NCI-H524 (cell line): Measurements from ENCODE around the gene EDDM3A.
"Not testable (repeated sequence)": the region's sequence is repeated elsewhere in the genome, so short reads cannot be mapped to it uniquely, and the experiment has no call there.

ENCODE experiments used
- DNase-seq, 2 experiments: peaks; one replicate each; lab custom pipeline; 2025; lab: John Stamatoyannopoulos, UW

EDDM3A gene

DNA sequence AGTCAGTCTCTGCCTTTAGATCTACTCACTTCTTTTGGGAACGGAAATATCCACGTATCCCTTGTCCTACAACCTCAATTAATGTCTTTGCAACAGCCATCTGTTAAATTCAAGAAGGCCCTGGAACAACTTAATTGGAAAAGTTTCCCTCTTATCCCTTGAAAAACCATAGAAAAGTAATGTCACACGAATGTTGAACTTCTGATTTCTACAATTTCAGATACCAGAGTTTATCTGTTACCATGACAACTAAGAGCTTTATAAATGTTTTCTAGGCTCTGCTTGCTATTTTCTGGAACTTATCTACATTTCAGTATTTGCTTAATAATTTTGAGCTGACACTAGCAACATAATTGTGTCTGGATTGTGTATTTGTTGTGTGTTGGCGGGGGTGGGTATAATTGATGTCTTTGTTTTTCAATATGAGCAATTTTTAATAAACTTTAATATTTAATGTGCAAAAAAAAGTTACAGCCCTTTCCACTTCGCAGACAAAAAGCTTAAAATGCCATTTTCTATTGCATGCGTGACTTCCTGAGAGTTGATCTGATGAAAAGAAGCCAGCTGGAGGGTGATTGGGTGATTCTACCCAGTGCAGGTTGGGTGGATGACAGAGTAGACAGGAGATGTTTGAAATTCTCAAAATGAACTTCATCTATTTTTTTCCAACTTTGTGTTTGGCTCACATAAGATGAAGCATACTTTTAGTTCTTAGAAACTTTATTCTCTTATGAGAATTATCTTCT lies 11.8 kb upstream of the EDDM3A start:
- DNase-seq = no peak

DNA sequence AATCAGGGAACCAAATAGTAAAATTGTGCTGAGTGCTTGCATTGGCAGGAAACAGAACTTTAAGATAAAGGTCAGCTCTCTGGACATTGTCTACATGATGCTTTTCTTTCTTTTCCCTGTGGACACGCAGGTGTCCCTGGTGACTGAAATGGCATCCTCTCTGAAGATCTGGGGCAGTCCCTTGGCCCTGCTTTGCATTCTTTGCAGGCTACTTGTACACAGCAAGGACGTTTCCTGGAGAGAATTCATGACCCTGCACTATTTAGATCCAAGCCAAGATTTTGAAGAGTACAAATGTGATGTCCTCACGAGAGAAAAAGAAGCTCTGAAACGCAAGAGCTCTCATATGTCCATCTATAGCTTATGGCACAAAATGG lies 11.3 kb upstream of the EDDM3A start:
- no peak for DNase-seq

DNA sequence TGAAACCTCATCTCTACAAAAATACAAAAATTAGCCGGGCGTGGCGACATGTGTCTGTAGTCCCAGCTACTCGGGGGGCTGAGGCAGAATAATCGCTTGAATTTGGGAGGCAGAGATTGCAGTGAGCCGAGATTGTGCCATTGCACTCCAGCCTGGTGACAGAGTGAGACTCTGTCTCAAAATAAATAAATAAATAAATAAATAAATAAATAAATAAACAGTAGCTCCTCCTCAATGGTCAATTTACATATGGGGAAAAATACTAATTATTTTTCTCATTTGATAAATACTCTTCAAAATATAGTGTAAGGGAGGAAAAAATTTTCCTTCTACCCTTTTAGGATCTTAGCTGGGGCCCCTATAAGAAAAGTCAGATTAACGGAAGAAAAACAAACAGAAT lies 7.4 kb upstream of the EDDM3A start:
- not testable (repeated sequence) for DNase-seq

DNA sequence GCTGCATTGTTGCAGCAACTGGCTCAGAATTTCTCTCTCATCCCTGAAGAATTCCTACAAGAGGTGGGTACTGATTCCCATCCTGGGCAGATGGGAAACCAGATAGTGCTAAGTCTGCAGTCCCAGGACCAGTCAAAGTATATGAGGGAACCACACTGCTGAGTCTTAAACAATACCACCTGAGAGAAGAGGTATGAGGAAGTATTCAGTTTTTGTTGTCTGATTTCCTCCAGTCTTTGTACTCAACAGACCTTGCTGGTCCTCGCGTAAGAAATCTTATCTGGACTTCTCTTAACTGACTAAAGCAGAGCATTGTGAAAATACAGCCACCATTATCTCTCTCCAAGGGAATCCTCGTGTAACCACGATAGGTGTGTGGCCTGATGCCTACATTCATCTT lies 3.6 kb upstream of the EDDM3A start:
- DNase-seq = no peak

DNA sequence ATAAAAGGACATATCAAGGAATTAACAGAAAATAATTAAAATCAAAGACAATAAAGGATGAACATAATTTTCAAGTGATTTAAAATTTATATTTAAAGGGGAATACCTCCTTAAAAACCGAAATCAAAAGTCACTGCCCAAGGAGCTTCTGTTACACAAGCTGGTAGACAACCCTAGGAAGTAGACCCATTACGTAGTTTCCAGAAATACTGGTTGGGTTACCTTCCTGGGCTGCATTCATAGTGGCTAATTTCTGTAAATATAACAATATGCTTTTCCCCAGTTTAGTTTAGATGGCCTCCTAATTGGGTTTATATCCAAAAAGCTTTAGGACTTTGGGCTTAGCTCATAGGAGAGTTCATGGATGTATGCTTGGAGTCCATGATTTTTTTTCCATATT lies 2.1 kb upstream of the EDDM3A start:
- no peak for DNase-seq

DNA sequence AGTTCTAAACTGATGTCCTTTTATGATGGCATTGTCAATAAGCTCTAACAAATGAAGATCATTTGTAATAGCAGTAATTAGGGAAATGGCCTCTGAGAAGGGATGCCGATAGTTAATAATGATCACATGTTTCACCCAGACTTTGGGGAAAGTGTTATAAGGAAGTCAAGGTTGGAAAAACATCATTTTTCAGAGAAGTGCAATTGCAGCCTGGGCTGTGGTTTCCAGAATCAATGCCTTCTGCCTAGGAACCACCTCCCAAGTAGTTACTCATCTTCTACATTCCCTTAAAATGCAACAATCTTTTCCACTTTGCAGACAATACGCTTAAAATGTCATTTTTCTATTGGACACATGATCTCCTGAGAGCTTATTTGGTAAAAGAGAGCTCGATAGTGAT lies 879 bp downstream of the EDDM3A start:
- no peak for DNase-seq

DNA sequence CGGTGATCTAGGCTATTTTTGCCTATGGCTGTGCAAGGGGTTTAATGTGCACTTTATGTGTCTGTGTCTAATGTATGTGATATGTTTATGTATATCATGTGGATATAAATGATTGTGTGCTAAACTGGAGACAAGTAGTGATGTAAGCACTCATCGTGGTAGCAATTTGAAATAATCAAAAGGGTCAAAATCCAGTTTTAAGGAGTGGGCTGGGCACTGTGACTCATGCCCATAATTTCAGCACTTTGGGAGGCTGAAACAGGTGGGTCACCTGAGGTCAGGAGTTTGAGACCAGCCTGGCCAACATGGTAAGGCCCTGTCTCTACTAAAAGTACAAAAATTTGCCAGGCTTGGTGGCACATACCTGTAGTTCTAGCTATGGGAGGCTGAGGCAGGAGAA lies 2.8 kb downstream of the EDDM3A start:
- no peak for DNase-seq

DNA sequence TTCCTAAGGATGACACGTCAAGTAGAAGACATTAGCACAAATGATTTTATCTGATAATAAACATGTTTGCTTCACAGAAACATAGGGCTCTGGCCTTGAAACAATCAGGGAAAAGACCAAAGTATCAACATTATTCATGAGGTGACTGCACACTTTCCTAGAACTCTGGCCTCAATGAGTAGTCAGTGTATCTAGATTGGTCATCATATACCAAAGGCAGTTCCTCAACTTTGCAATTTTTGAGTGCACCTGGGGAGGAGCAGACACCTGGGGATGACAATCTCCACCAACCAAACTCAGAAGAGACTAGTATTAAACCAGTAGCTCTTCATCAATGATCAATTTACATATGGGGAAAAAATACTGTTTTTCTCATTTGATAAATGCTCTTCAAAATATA lies 4.5 kb downstream of the EDDM3A start:
- no peak for DNase-seq

DNA sequence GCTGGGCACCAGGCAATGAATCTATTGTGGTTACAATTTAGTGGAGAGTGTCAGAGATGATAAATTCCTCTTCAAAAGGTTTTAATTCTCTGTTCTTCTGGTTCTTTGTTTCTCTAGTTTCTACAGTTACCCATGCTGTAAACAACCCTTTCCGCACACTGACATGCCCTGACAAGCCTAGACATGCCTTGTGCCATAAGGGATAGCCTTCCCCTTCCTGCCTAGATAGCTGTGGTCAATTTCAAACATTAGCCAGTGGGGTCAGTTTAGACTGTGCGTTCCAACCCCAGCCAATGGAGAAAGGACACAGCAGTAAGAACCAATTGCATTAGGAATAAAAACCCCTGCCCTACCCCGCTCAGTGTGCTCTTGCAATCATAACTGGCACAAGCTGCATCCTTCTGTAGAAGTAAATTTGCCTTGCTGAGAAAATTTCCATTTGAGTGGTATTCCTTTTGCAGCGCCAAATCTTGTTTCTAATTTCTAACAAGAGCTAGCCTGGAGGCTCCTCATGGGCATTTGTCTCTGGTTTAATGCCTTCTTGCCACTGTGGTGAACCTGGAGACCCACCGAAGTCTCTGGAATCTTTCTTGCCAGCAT lies 6.4 kb downstream of the EDDM3A start:
- no peak for DNase-seq

DNA sequence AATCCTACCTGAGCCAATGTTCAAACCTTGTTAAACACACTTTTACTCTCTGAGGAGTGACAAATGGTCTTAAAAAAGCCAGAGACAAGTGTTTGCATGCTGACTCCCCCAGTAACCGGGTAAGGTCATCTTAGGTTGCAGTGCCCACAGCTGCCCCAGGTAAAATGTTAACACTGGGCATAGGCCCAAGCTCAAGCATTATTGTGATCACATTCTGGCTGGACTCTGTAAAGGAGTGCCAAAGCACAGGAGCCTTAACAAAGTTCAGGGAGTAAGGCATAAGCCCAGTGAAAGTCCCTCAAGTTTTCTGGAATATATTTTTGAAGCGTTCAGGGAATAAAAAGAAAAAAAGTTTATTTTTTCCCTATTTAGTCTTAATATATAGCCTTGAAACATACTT lies 8.6 kb downstream of the EDDM3A start:
- no peak for DNase-seq

DNA sequence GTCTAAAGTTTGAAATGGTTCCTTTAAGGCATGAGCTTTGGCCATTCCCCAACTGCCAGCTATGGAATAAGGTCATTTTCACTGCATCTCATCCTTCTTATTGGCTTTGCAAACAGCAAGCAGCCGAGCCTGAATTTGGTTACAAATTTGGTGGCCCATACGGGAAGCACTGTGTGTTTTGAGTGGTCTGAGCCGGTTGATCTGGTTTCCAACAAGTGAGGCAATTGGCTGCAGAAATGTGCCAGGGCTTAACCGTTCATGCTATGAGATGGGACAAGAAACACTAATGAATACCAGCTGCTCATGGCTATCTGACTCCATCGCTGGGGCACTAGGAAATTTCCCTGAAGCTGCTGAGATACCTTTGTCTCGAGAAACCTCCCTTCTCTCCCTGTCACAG lies 9.3 kb downstream of the EDDM3A start:
- DNase-seq = no peak

DNA sequence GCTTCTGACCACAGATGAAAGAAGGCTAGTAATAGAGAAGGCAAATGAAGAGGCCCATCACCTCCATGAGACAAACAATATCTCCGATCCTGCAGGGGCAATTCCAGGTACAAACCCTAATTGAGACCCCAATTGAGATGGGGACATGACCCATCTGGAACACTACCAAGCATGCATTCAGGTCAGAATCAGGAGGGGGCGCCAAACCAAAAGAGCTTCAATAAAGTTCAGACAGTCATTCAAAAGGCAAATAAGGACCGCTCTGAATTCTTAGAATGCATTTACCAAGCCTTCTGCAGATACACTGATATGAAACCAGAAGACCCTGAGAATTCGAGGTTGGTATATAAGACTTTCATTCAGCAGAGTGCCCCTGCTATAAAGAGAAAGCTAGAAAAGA lies 12.3 kb downstream of the EDDM3A start:
- DNase-seq = no peak

DNA sequence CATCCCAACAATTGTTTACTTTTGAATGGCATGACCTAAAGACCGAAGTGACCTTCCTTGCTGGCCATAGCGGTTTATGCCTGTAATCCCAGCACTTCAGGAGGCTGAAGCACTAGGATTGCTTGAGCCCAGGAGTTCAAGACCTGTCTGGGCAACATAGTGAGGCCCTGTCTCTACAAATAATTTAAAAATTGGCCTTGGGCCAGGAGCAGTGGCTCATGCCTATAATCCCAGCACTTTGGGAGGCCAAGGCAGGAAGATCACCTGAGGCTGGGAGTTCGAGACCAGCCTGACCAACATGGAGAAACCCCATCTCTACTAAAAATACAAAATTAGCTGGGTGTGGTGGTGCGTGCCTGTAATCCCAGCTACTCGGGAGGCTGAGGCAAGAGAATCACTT lies 13.8 kb downstream of the EDDM3A start:
- not testable (repeated sequence) for DNase-seq

DNA sequence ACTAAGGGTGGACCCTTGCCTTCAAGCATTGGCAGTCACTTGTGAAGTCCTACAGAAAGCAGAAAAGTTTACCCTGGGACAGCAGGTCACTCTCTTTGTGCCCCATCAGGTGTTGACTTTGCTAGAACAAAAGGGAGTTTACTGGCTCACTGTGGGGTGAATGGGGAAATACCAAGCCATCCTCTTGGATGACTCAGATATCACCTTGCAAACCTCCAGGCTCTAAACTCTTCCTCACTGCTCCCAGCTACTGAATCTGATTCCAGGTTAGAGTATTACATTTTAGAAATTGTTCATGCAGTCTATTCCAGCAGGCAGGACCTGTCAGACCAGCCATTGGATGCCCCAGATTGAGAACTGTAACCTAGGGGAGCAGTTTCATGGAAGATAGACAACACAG lies 15.3 kb downstream of the EDDM3A start:
- DNase-seq = no peak

DNA sequence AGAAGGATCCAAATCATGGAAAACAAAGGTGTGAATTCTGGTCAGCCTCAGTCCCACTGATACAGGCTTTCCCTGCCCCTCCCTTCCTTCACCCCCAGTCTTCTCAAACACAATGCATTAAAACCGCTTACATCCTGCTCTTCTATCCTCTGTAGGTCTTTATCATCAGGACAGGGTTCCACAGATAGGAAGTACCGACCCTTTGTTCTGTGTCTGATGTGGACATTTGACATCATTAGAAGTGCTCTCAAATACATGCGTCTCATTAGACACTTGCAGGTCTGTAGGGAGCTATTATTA lies 22.9 kb downstream of the EDDM3A start:
- DNase-seq = no peak

DNA sequence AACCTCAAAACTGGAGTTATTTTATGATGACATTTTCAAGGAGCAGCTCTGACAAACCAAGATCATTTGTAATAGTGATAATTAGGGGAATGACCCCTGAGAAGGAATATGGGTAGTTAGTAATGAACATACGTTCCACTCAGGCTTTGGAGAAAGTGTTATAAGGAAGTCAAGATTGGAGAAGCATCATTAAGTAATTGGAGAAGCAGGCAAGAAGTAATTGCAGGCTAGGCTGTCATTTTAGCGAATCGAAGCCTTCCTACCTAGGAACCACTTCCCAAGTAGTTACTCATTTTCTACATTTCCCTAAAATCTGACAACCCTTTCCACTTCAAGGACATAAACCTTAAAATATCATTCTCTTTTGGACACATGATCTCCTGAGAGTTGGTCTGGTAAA lies 23.7 kb downstream of the EDDM3A start:
- DNase-seq = no peak

DNA sequence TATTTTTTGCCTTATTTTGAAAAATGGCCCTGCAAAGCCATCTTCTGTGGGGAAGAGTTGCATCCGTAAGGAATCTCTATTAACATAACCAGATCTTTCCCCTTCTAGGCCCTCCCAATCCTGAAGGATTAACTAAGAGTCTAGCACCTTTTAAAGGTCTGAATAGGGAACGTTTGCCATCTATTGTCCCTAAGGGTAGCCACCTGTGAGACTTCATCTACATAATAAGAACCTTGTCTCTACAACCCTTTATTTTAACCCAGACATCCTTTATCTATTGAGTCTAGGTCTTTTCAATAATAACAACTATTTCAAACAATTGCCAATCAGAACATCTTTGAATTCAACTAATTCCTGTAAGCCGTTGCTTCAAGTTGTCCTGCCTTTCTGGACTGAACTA lies 27.0 kb downstream of the EDDM3A start:
- DNase-seq = no peak

DNA sequence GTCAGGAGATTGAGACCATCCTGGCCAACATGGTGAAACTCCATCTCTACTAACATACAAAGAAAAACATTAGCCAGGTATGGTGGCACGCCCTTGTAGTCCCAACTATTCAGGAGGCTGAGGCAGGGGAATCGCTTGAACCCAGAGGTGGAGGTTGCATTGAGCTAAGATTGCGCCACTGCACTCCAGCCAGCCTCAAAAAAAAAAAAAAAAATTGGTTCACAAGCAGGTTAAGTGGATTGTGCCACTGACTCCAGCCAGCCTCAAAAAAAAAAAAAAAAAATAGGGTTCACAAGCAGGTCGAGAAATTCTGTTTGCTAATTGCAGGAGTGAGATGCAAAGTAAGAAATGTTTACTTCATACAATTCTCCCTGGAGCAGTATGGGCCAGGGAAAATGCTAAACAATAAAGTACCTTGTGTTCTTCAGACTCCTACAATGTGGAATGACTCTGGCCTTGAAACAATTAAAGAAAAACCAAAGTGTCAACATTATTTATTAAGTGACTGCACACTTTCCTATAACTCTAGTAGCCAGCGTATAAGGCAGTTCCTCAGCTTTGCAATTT lies 28.7 kb downstream of the EDDM3A start:
- no peak for DNase-seq

DNA sequence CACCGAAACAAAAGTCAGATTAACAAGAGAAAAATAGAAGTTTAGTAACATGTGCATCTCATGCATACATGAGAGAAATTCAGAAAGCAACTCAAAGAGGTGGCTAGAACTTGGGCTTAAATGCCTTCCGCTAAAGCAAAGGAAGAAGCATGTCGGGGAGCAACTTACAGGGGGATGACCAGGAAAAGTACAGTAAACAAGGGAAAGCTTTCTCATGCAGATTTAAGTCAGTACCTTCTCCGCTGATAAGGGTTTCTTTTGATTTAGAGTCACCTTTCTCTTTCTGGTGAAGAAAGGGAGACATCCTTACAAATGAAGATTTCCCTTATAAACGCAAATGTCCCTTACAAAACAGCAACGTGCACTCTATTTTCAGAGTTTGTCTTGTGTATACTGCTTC lies 29.4 kb downstream of the EDDM3A start:
- no peak for DNase-seq

DNA sequence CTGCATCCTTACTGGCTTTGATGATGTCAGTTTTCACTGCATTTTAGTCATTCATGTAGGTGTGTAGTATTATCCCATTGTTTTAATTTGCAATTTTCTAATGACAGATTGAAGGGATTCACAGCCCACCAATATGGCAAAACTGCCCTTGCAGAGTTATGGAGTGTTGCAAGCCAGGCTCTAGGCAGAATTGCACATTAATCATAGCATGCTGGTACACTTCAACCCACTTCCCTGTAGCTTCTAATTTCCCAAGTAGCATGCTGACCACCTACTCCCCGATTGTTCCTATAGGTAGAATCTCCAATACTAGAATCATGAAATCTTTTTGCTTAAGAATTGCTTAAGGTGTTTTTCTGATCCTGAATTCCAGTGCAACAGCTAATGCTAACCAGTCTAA lies 30.2 kb downstream of the EDDM3A start:
- no peak for DNase-seq

DNA sequence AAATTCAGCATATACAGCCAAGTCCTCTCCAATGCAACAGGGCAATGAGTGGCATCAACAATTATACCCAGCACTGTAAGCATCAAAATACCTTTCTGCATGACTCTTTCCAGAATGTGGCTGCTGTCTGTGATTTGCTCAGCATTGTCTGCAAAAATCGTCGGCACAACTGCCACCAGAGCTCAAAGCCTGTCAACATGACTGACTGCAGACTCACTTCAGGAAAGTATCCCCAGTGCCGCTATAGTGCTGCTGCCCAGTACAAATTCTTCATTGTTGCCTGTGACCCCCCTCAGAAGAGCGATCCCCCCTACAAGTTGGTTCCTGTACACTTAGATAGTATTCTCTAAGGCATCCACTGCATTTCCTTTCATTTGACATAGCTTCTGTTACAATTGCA lies 36.1 kb downstream of the EDDM3A start:
- no peak for DNase-seq

DNA sequence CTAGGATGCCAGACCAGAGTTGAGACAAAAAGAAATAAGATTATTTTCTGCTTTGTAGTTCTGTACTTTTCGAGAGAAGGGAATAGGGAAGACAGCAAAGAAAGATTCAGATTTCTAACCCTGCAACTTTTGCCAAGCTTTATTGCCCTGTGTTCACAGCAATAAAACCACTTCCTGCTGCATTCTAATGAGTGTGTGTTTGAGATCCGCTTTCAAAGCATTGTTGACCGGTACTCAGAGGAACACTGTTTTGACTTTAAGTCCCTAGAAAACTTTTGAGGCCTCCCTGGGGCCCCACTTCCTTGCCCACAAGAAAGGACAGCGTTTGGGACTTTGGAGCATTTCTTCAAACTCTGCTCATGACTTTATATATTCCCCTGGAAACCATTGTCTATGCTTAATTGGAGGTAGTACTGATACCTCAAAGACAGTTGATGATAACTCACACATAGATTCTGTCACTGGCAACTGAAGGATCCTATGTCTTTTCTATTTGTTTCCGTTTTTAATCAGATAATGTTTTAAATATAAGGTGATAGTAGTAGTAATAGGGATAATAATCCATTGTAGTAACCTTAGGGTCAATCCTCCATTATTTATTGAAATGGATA lies 36.7 kb downstream of the EDDM3A start:
- DNase-seq = no peak

DNA sequence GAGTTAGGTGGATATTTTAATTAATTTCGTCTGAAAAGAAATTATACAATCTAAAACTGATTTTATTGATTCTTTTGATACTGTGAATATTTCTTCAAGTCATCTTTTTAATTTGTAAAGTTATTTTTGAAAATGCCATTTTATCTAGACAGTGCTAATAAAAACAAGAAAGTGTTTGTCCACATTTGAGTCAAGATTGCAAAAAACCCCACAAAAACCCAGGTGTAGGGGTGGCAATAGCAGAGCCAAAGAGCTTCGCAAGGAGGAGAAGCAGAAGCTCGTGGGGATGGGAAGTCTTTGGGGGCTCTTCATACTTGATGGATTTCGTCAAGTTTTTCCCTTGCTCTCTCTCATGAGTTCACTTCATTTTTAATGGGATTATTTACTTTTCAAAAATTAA lies 41.3 kb downstream of the EDDM3A start:
- DNase-seq = no peak
